WTC11 (cell line): ENCODE results near the gene COLEC12. TPM values are rescaled to one million over a fixed set of nuclear protein-coding genes. Genes with fewer than 3 reads are reported as not detected.

Experiments used
- ATAC-seq: fragments of 200-7000 bp; cut with Tn5 transposase; 2 replicates; pipeline ENCODE4 v1.10.0; 2021; ENCODE audit warnings: mild to moderate bottlenecking, moderate library complexity
- CTCF ChIA-PET: fragments of 300-600 bp; sonication (Branson Sonifier 250); formaldehyde crosslinking; loops from one replicate; lab custom pipeline; 2021; ENCODE audit warnings: antibody characterized with exemption; lab: Charles Lee
- POLR2A ChIA-PET: fragments of 350-600 bp; sonication (Branson Sonifier 250); formaldehyde crosslinking; loops from one replicate; lab custom pipeline; 2021; ENCODE audit warnings: antibody characterized with exemption; lab: Charles Lee
- DNase-seq: peaks from one replicate; pipeline ENCODE4 v3.0.0; 2021; ENCODE audit warnings: low spot score
- H3K27ac Mint-ChIP-seq: 2 replicates; pipeline ENCODE4 v1.8.0; 2021; ENCODE audit warnings: mixed read lengths
- H3K27me3 Mint-ChIP-seq: 2 replicates; pipeline ENCODE4 v1.8.0; 2021; ENCODE audit warnings: low read depth, mild to moderate bottlenecking, moderate library complexity, mixed read lengths
- H3K36me3 Mint-ChIP-seq: 2 replicates; pipeline ENCODE4 v1.8.0; 2021; ENCODE audit warnings: mixed read lengths
- H3K4me1 Mint-ChIP-seq: 2 replicates; pipeline ENCODE4 v1.8.0; 2022; ENCODE audit warnings: mixed read lengths
- H3K4me3 Mint-ChIP-seq: 2 replicates; pipeline ENCODE4 v1.8.0; 2021; ENCODE audit warnings: mild to moderate bottlenecking, moderate library complexity, mixed read lengths
- H3K9me3 Mint-ChIP-seq: 2 replicates; pipeline ENCODE4 v1.8.0; 2021; ENCODE audit warnings: mixed read lengths
- AFF4 ChIP-seq: sonication (generic); formaldehyde crosslinking; IDR thresholded peaks from 2 replicates; pipeline ENCODE4 v1.8.1; 2023; ENCODE audit warnings: mild to moderate bottlenecking, missing genetic modification reagents, borderline replicate concordance
- ATF1 ChIP-seq: sonication (generic); formaldehyde crosslinking; IDR thresholded peaks from 2 replicates; pipeline ENCODE4 v1.8.1; 2023; ENCODE audit warnings: mild to moderate bottlenecking, moderate library complexity, missing genetic modification reagents
- CDX4 ChIP-seq: fragments of 250-450 bp; sonication (Bioruptor Pico); IDR thresholded peaks from 2 replicates; pipeline ENCODE4 v1.9.0; 2021; ENCODE audit warnings: moderate library complexity, mild to moderate bottlenecking, inconsistent platforms, borderline replicate concordance
- CREB1 ChIP-seq: sonication (generic); formaldehyde crosslinking; IDR thresholded peaks from 2 replicates; pipeline ENCODE4 v1.8.0; 2023; ENCODE audit warnings: mild to moderate bottlenecking, missing genetic modification reagents
- CREM ChIP-seq: sonication (generic); formaldehyde crosslinking; IDR thresholded peaks from 2 replicates; pipeline ENCODE4 v1.8.1; 2022; ENCODE audit warnings: mild to moderate bottlenecking, missing genetic modification reagents, moderate library complexity
- ELF4 ChIP-seq: sonication (generic); formaldehyde crosslinking; IDR thresholded peaks from 2 replicates; pipeline ENCODE4 v1.8.1; 2022; ENCODE audit warnings: low read depth, mild to moderate bottlenecking, moderate library complexity, missing genetic modification reagents
- FOXJ3 ChIP-seq: sonication (generic); formaldehyde crosslinking; IDR thresholded peaks from 2 replicates; pipeline ENCODE4 v1.9.0; 2021; ENCODE audit warnings: missing genetic modification reagents, mild to moderate bottlenecking, borderline replicate concordance
- GABPB1 ChIP-seq: sonication (generic); formaldehyde crosslinking; IDR thresholded peaks from 2 replicates; pipeline ENCODE4 v1.8.1; 2023; ENCODE audit warnings: mild to moderate bottlenecking, missing genetic modification reagents
- HMGA2 ChIP-seq: fragments of 250-450 bp; sonication (Bioruptor Pico); IDR thresholded peaks from 2 replicates; pipeline ENCODE4 v1.4.0; 2021; ENCODE audit warnings: mild to moderate bottlenecking, moderate library complexity
- JUN ChIP-seq: sonication (generic); formaldehyde crosslinking; IDR thresholded peaks from 2 replicates; pipeline ENCODE4 v1.8.0; 2023; ENCODE audit warnings: mild to moderate bottlenecking, missing genetic modification reagents
- NFE2L1 ChIP-seq: sonication (generic); formaldehyde crosslinking; IDR thresholded peaks from 2 replicates; pipeline ENCODE4 v1.8.1; 2023; ENCODE audit warnings: missing genetic modification reagents
- NR2C2 ChIP-seq: sonication (generic); formaldehyde crosslinking; IDR thresholded peaks from 2 replicates; pipeline ENCODE4 v1.8.0; 2022; ENCODE audit warnings: mild to moderate bottlenecking, missing genetic modification reagents
- RELA ChIP-seq: sonication (generic); formaldehyde crosslinking; IDR thresholded peaks from 2 replicates; pipeline ENCODE4 v1.8.1; 2022; ENCODE audit warnings: missing genetic modification reagents, mild to moderate bottlenecking, borderline replicate concordance
- SP1 ChIP-seq: sonication (generic); formaldehyde crosslinking; conservative IDR thresholded peaks from 2 replicates; pipeline ENCODE4 v1.8.1; 2022; ENCODE audit warnings: missing genetic modification reagents
- ZNF263 ChIP-seq: sonication (generic); formaldehyde crosslinking; IDR thresholded peaks from 2 replicates; pipeline ENCODE4 v1.8.1; 2022; ENCODE audit warnings: low read depth, mild to moderate bottlenecking, moderate library complexity, missing genetic modification reagents
- ZNF281 ChIP-seq: sonication (generic); formaldehyde crosslinking; IDR thresholded peaks from 2 replicates; pipeline ENCODE4 v1.8.0; 2023; ENCODE audit warnings: mild to moderate bottlenecking, missing genetic modification reagents
- ZNF396 ChIP-seq: fragments of 250-450 bp; sonication (Bioruptor Pico); IDR thresholded peaks from 2 replicates; pipeline ENCODE4 v1.8.0; 2021; ENCODE audit warnings: mild to moderate bottlenecking, moderate library complexity, borderline replicate concordance
- ZNF416 ChIP-seq: fragments of 250-450 bp; sonication (Bioruptor Pico); IDR thresholded peaks from 2 replicates; pipeline ENCODE4 v1.9.0; 2021; ENCODE audit warnings: mild to moderate bottlenecking, inconsistent platforms
- total RNA-seq: library from RNA; stranded (reverse); gene quantifications from 3 replicates; pipeline ENCODE4 v1.2.3, GENCODE V29; 2021

Gene COLEC12
- total RNA-seq, 1 experiment from 2014 or later: 0.48 TPM

- H3K4me1 Mint-ChIP-seq: peaks cover 15% of the 10 kb centered on the region
- TF ChIP-seq AFF4 (CRISPR knock-in tag): no peak
- TF ChIP-seq ZNF396 (CRISPR knock-in tag): no peak
- no peak for TF ChIP-seq ZNF263 (CRISPR knock-in tag)
- TF ChIP-seq JUN (CRISPR knock-in tag): no peak
- no peak for TF ChIP-seq ZNF281 (CRISPR knock-in tag)
- no peak for TF ChIP-seq SP1 (CRISPR knock-in tag)
- TF ChIP-seq FOXJ3 (CRISPR knock-in tag): no peak
- TF ChIP-seq CREB1 (CRISPR knock-in tag): no peak
- TF ChIP-seq NR2C2 (CRISPR knock-in tag): no peak
- no peak for TF ChIP-seq HMGA2
- TF ChIP-seq ATF1 (CRISPR knock-in tag): no peak
- TF ChIP-seq CREM (CRISPR knock-in tag): no peak
- TF ChIP-seq GABPB1 (CRISPR knock-in tag): no peak
- TF ChIP-seq CDX4 (CRISPR knock-in tag): no peak
- no peak for TF ChIP-seq ELF4
- TF ChIP-seq NFE2L1 (CRISPR knock-in tag): no peak
- TF ChIP-seq ZNF416 (CRISPR knock-in tag): no peak
- no peak for TF ChIP-seq RELA (CRISPR knock-in tag)
- H3K9me3 Mint-ChIP-seq: no peaks in the 10 kb centered on the region
- H3K4me3 Mint-ChIP-seq: no peak overlapping the region
- no peaks in the 10 kb centered on the region for H3K36me3 Mint-ChIP-seq
- no peaks in the 10 kb centered on the region for H3K27me3 Mint-ChIP-seq
- CTCF ChIA-PET: interaction anchor here (1.0 to 2.0 kb wide), 2 partner anchors 9 to 201 kb away, joined by 3 to 8 read pairs; partner anchors contain the start of gene THOC1
- DNase-seq: no peak
- ATAC-seq: peak; percentile 75
- H3K27ac Mint-ChIP-seq: no peak overlapping the region
- POLR2A ChIA-PET: no interaction called here
Observed at GRCh38 chr18:468955-469790, 31.3 kb downstream of the COLEC12 start.
